SKM-1 (cell line): ENCODE measurements around the gene SRA1.
A peak's percentile ranks its signal among the peaks of the same experiment; 100 is the strongest.

Experiments
- DNase-seq: peaks from one replicate; lab custom pipeline; 2025; ENCODE audit not compliant: unreplicated experiment; lab: John Stamatoyannopoulos, UW

Gene SRA1

GRCh38 chr5:140570488-140570887 lies 13.2 kb upstream of the SRA1 start:
- no peak for DNase-seq

GRCh38 chr5:140570058-140570457 lies 12.8 kb upstream of the SRA1 start:
- DNase-seq = no peak

GRCh38 chr5:140569197-140569596 lies 11.9 kb upstream of the SRA1 start:
- DNase-seq = no peak

GRCh38 chr5:140568443-140569063 lies 11.3 kb upstream of the SRA1 start:
- DNase-seq = no peak

GRCh38 chr5:140567871-140568270 lies 10.6 kb upstream of the SRA1 start:
- DNase-seq = no peak

- no peak for DNase-seq
These were observed 10.0 kb upstream of the SRA1 start for GRCh38 chr5:140567136-140567818.

GRCh38 chr5:140566665-140567064 lies 9.4 kb upstream of the SRA1 start:
- DNase-seq = no peak

- no peak for DNase-seq
These were observed 8.5 kb upstream of the SRA1 start for GRCh38 chr5:140565780-140566095.

- DNase-seq = no peak
These were observed 7.9 kb upstream of the SRA1 start for GRCh38 chr5:140565024-140565779.

- DNase-seq = peak; percentile 96
These were observed 7.1 kb upstream of the SRA1 start, which contains the start of the genes APBB3 and SLC35A4 for GRCh38 chr5:140564196-140565023. TSS of gene APBB3 (minus strand) at chr5:140564598. CDS start at chr5:140564245, 353 bp downstream. TSS of gene SLC35A4 (plus strand) at chr5:140564828. CDS start at chr5:140567170, 2,342 bp downstream.

GRCh38 chr5:140563596-140563995 lies 6.3 kb upstream of the SRA1 start:
- DNase-seq = no peak

GRCh38 chr5:140561753-140562523 lies 4.7 kb upstream of the SRA1 start:
- DNase-seq = no peak

GRCh38 chr5:140560227-140560626 lies 3.0 kb upstream of the SRA1 start:
- DNase-seq = no peak

- DNase-seq = no peak
These were observed 1.3 kb upstream of the SRA1 start for GRCh38 chr5:140558542-140558941.

GRCh38 chr5:140557965-140558364 lies 692 bp upstream of the SRA1 start:
- DNase-seq = no peak

- no peak for DNase-seq
These were observed 835 bp downstream of the SRA1 start for GRCh38 chr5:140556438-140556837.

GRCh38 chr5:140555747-140556312 lies 1.4 kb downstream of the SRA1 start:
- DNase-seq = no peak

- no peak for DNase-seq
These were observed 2.8 kb downstream of the SRA1 start for GRCh38 chr5:140554454-140554853.

GRCh38 chr5:140553657-140554056 lies 3.6 kb downstream of the SRA1 start:
- DNase-seq = no peak

GRCh38 chr5:140551872-140552271 lies 5.4 kb downstream of the SRA1 start:
- DNase-seq = no peak
